HL-60 (cell line): ENCODE measurements around the gene GALNS.

ENCODE experiments used
- CTCF ChIP-seq: IDR thresholded peaks from one replicate; pipeline ENCODE4 v1.5.1; 2011; ENCODE audit warnings: low read length, control low read depth, inconsistent platforms; ENCODE audit not compliant: insufficient read depth
- POLR2AphosphoS5 ChIP-seq: IDR thresholded peaks from 2 replicates; pipeline ENCODE4 v1.6.1; 2012; ENCODE audit warnings: low read depth
- SPI1 ChIP-seq: IDR thresholded peaks from 2 replicates; pipeline ENCODE4 v1.6.1; 2012; ENCODE audit warnings: low read depth, mild to moderate bottlenecking, borderline replicate concordance

GRCh38 chr16:88775825-88776224, 80.9 kb downstream of the GALNS start:
- TF ChIP-seq CTCF = no peak
- no peak for TF ChIP-seq POLR2AphosphoS5
- TF ChIP-seq SPI1 = no peak
